HepG2 (cell line): ENCODE results near the gene PNPLA2. TPM values are rescaled to one million over a fixed set of nuclear protein-coding genes. Genes with fewer than 3 reads are reported as not detected.

Experiments used
- ATAC-seq: fragments of 200-7000 bp; cut with Tn5 transposase; 3 replicates; pipeline ENCODE4 v1.9.1; 2020; ENCODE audit warnings: mild to moderate bottlenecking, moderate library complexity
- BruUV-seq: library from RNA; stranded (reverse); fragments of 400-500 nt; replicated peaks from 2 replicates; lab custom pipeline; 2021; lab: Mats Ljungman, UMichigan
- CTCF ChIA-PET: fragments of 300-600 bp; formaldehyde crosslinking; extraction: SDS; loops from one replicate; lab custom pipeline; 2021; ENCODE audit warnings: low total read pairs, inconsistent platforms, low intra/inter-chr PET ratio; lab: Yijun Ruan, JAX
- POLR2A ChIA-PET: fragments of 350-600 bp; sonication (Branson Sonifier 250); formaldehyde crosslinking; loops from one replicate; lab custom pipeline; 2020; ENCODE audit warnings: antibody characterized with exemption, inconsistent platforms; lab: Yijun Ruan, JAX
- DNase-seq: peaks from one replicate; pipeline ENCODE4 v3.0.0-alpha.2; 2015; ENCODE audit warnings: low spot score
- FAIRE-seq: peaks from 3 replicates; lab custom pipeline; 2011; peaks lifted over from hg19 to GRCh38; lab: Jason Lieb, UNC
- H2AFZ ChIP-seq: one replicate; pipeline ENCODE4 v1.6.1; 2011; ENCODE audit warnings: low read length, inconsistent platforms
- H3K27ac ChIP-seq: fragments of 300-600 bp; 3 replicates; pipeline ENCODE4 v1.8.0; 2011; ENCODE audit warnings: mixed run types, mild to moderate bottlenecking, mixed read lengths, low read length, inconsistent platforms; ENCODE audit not compliant: insufficient read depth; ENCODE audit errors: extremely low read length
- H3K27me3 ChIP-seq, 2 experiments: fragments of 200-600 bp in 1 of 2; 2 replicates in 1 of 2; 3 replicates in 1 of 2; pipeline versions ENCODE4 v1.6.0 to v1.8.0; 2011; ENCODE audit warnings: low read length in 2 of 2, mild to moderate bottlenecking in 2 of 2, moderate library complexity in 2 of 2, inconsistent platforms in 1 of 2; ENCODE audit not compliant: insufficient read depth in 2 of 2, control insufficient read depth in 1 of 2
- H3K36me3 ChIP-seq, 2 experiments: fragments of 200-600 bp in 1 of 2; replicated peaks in 1 of 2; 2 replicates in 1 of 2; 3 replicates in 1 of 2; pipeline versions ENCODE4 v1.5.1 to v1.8.0; 2011; ENCODE audit warnings: low read length in 2 of 2, inconsistent platforms in 1 of 2; ENCODE audit not compliant: insufficient read depth in 2 of 2, control insufficient read depth in 1 of 2
- H3K4me1 ChIP-seq: 2 replicates; pipeline ENCODE4 v1.5.1; 2012; ENCODE audit warnings: low read length, inconsistent platforms; ENCODE audit not compliant: insufficient read depth
- H3K4me2 ChIP-seq: 2 replicates; pipeline ENCODE4 v1.6.0; 2011; ENCODE audit warnings: low read depth, low read length, inconsistent platforms
- H3K4me3 ChIP-seq, 3 experiments: fragments of 200-600 bp in 1 of 3; sonication (generic), shearing (Covaris generic) in 1 of 3; replicated peaks in 1 of 3; 2 replicates each; pipeline ENCODE4 v1.5.1; 2011 to 2016; ENCODE audit warnings: low read length in 3 of 3, inconsistent platforms in 2 of 3, low read depth in 2 of 3, mild to moderate bottlenecking in 2 of 3, control low read depth in 1 of 3, mixed read lengths in 1 of 3; ENCODE audit not compliant: insufficient read depth in 1 of 3
- H3K79me2 ChIP-seq: one replicate; pipeline ENCODE4 v1.6.1; 2011; ENCODE audit warnings: low read length, inconsistent platforms; ENCODE audit not compliant: insufficient read depth
- H3K9ac ChIP-seq: 2 replicates; pipeline ENCODE4 v1.6.0; 2011; ENCODE audit warnings: mild to moderate bottlenecking, low read depth, low read length, inconsistent platforms; ENCODE audit not compliant: insufficient read depth
- H3K9me3 ChIP-seq: 2 replicates; pipeline ENCODE4 v1.5.1; 2012; ENCODE audit warnings: mild to moderate bottlenecking, low read length
- H4K20me1 ChIP-seq: 2 replicates; pipeline ENCODE4 v1.6.0; 2011; ENCODE audit warnings: inconsistent platforms, mild to moderate bottlenecking, low read length, moderate library complexity; ENCODE audit not compliant: insufficient read depth
- AGO2 ChIP-seq: fragments of 200-400 bp; formaldehyde crosslinking; optimal IDR thresholded peaks from 2 replicates; pipeline ENCODE3; 2017; ENCODE audit warnings: mild to moderate bottlenecking, low read depth, low read length, moderate library complexity
- HOXA9 ChIP-seq: sonication (generic); formaldehyde crosslinking; IDR thresholded peaks from 2 replicates; pipeline ENCODE4 v1.8.1; 2022; ENCODE audit warnings: missing genetic modification reagents, mild to moderate bottlenecking, moderate library complexity, borderline replicate concordance
- MED8 ChIP-seq: sonication (generic); formaldehyde crosslinking; IDR thresholded peaks from 2 replicates; pipeline ENCODE4 v1.8.1; 2023; ENCODE audit warnings: mild to moderate bottlenecking, missing genetic modification reagents; ENCODE audit not compliant: insufficient replicate concordance
- WGBS: methylation state at CpG from one replicate; pipeline ENCODE4 v1.1.6; 2017; ENCODE audit warnings: low lambda C conversion rate; 5-methylcytosine and 5-hydroxymethylcytosine counted together
- in situ Hi-C: cut with HindIII; loops from 2 replicates; pipeline ENCODE4 v1.10.0; 2017; ENCODE audit warnings: low pct_unique_long_range_greater_than_20kb; ENCODE audit not compliant: extremely low pct_ligation_motif_present
- intact Hi-C: fragments of 100-400 bp; cut with micrococcal nuclease; formaldehyde crosslinking; loops from one replicate; pipeline ENCODE4 v1.10.0; 2022; ENCODE audit not compliant: unreplicated experiment
- polyA plus RNA-seq, 8 experiments: library from polyadenylated mRNA; depleted of rRNA in 3 of 8; stranded (reverse) in 7 of 8; unstranded in 1 of 8; fragments of >200 nt; fragmentation: Illumina TruSeq in 4 of 8; extraction: Trizol in 4 of 8; gene quantifications; 2 replicates each; pipeline versions ENCODE4 v1.2.1 to v1.2.3, GENCODE V29; 2011 to 2016; ENCODE audit warnings: low read depth in 4 of 8, missing spikeins in 1 of 8, mixed read lengths in 1 of 8; ENCODE audit not compliant: insufficient read depth in 1 of 8
- total RNA-seq, 5 experiments: library from RNA; depleted of rRNA; stranded (reverse); fragments of >200 nt; fragmentation: Illumina TruSeq; extraction: Trizol; gene quantifications; 2 replicates each; pipeline ENCODE4 v1.2.3, GENCODE V29; 2016; ENCODE audit warnings: low read depth in 1 of 5
- TF ChIP-seq, protein P1 (sequence below): sonication (generic); formaldehyde crosslinking; IDR thresholded peaks from 2 replicates; pipeline ENCODE4 v1.8.0; 2022; ENCODE audit warnings: low read depth, missing genetic modification reagents

PNPLA2 gene
- total and polyA plus RNA-seq, 2 of the 13 experiments (the other 11 are each of a cell fraction or from before 2014, with no cell fraction given), result 10.5 to 43.2 TPM

DNA sequence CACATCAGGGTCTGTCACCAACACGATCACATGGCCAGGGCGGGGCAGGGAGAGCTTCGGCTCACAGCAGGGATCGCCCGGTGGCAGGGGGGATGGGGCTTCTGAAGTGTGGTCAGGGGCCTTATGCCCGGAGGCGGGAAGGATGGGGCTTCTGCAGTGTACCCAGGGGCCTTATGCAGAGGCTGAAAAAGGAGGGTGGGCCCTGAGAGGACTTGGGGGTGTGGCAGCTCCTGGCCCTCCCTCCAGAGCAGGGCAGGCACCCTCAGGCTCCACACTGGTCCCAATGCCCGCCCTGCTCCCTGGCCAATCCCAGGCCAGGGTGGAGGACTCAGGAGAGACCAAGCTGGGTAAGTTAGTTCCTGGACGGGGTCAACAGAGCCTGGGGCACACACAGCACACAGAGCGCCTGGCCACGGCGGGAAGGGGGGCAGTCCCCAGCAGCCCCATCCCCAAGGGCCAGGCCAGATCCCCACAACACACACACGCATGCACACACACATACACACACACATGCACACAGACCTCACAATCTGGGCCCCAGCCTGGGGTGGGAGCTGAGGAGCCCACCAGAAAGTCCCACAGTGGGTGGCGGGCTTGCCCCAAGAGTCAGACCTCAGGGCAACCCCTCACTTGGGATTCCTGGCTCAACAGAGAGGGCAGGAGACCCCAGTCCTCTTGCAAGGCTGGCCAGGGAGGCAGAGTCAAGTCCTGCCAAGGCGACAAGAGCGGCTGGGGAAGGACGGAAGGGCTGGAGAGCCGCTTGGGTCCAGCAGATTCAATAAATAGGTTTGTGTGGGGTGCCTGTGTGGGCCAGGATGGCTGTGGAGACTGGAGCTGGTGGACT lies 27.8 kb upstream of the PNPLA2 start (continued):
- TF ChIP-seq, protein P1, sequence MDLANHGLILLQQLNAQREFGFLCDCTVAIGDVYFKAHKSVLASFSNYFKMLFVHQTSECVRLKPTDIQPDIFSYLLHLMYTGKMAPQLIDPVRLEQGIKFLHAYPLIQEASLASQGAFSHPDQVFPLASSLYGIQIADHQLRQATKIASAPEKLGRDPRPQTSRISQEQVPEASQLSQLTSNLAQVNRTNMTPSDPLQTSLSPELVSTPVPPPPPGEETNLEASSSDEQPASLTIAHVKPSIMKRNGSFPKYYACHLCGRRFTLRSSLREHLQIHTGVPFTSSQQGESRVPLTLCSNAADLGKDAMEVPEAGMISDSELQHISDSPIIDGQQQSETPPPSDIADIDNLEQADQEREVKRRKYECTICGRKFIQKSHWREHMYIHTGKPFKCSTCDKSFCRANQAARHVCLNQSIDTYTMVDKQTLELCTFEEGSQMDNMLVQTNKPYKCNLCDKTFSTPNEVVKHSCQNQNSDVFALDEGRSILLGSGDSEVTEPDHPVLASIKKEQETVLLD (CRISPR knock-in tag), result no peak
- TF ChIP-seq AGO2 (peak; percentile 15), MED8 (no peak)

GRCh38 chr11:791658-792534 lies 26.8 kb upstream of the PNPLA2 start:
- in situ Hi-C loops, result no loop called here
- no peak overlapping the region for H3K27ac ChIP-seq
- TSS peak; percentile 32 for BruUV-seq
- H4K20me1 ChIP-seq, result no peaks in the 10 kb centered on the region
- no peaks in the 10 kb centered on the region; a peak in 1 of 5 replicates for H3K36me3 ChIP-seq
- H3K9ac ChIP-seq, result no peak overlapping the region
- CTCF ChIA-PET, result no interaction called here
- no peak for DNase-seq
- TF ChIP-seq HOXA9 (CRISPR knock-in tag) (no peak), AGO2 (peak; percentile 50)
- no peak overlapping the region for H3K4me2 ChIP-seq
- H3K4me3 ChIP-seq, result no peak overlapping the region
- ATAC-seq, result no peak
- no peak overlapping the region for H2AFZ ChIP-seq
- intact Hi-C loops, result no loop called here
- H3K79me2 ChIP-seq, result peaks cover 4% of the 10 kb centered on the region
- WGBS, result over 99% methylated on average over 18 of the region's 49 CpGs
- no peaks in the 10 kb centered on the region for H3K9me3 ChIP-seq
- H3K27me3 ChIP-seq, result peaks cover 0 to 2% of the 10 kb centered on the region in 2 experiments; a peak in 2 of 5 replicates
- POLR2A ChIA-PET, result no interaction called here
- peaks cover 21% of the 10 kb centered on the region for H3K4me1 ChIP-seq
- FAIRE-seq, result no peak
